GM19328 (cell line): Measurements from ENCODE around the gene PTP4A2.

ENCODE experiments used
- ATAC-seq: cut with Tn5 transposase; IDR thresholded peaks from one replicate; pipeline ENCODE4 v1.9.1; 2021; ENCODE audit warnings: mild to moderate bottlenecking, moderate library complexity; ENCODE audit not compliant: unreplicated experiment

Gene PTP4A2

GRCh38 chr1:31865728-31866449, 72.3 kb downstream of the PTP4A2 start:
- no peak for ATAC-seq

GRCh38 chr1:31862071-31862470, 76.1 kb downstream of the PTP4A2 start:
- ATAC-seq: no peak

- no peak for ATAC-seq
Observed at GRCh38 chr1:31861346-31861745, 76.8 kb downstream of the PTP4A2 start.

GRCh38 chr1:31860581-31860980, 77.6 kb downstream of the PTP4A2 start:
- ATAC-seq: no peak

- no peak for ATAC-seq
Observed at GRCh38 chr1:31859719-31860118, 78.4 kb downstream of the PTP4A2 start.

- ATAC-seq: no peak
Observed at GRCh38 chr1:31859044-31859443, 79.1 kb downstream of the PTP4A2 start.

- ATAC-seq: no peak
Observed at GRCh38 chr1:31857863-31858262, 80.3 kb downstream of the PTP4A2 start.
